BLaER1 (cell line): Measurements from ENCODE around the gene SCAPER.

Source experiments
- H3K27ac ChIP-seq: shearing (Covaris generic); formaldehyde crosslinking; 2 replicates; pipeline ENCODE4 v1.8.1; 2022
- H3K27me3 ChIP-seq: shearing (Covaris generic); formaldehyde crosslinking; 2 replicates; pipeline ENCODE4 v1.8.1; 2022
- H3K36me3 ChIP-seq: shearing (Covaris generic); formaldehyde crosslinking; 2 replicates; pipeline ENCODE4 v1.8.1; 2022
- H3K4me1 ChIP-seq: shearing (Covaris generic); formaldehyde crosslinking; 2 replicates; pipeline ENCODE4 v1.8.1; 2022
- H3K4me2 ChIP-seq: shearing (Covaris generic); formaldehyde crosslinking; 2 replicates; pipeline ENCODE4 v1.8.1; 2022
- H3K4me3 ChIP-seq: shearing (Covaris generic); formaldehyde crosslinking; 2 replicates; pipeline ENCODE4 v1.8.1; 2022
- H3K9ac ChIP-seq: shearing (Covaris generic); formaldehyde crosslinking; 2 replicates; pipeline ENCODE4 v1.8.1; 2022
- H3K9me3 ChIP-seq: shearing (Covaris generic); formaldehyde crosslinking; 2 replicates; pipeline ENCODE4 v1.8.1; 2022
- H4K20me1 ChIP-seq: shearing (Covaris generic); formaldehyde crosslinking; 2 replicates; pipeline ENCODE4 v1.8.1; 2022
- Cebpa-rat ChIP-seq: shearing (Covaris generic); IDR thresholded peaks from 2 replicates; pipeline ENCODE4 v1.8.1; 2022

SCAPER gene

DNA sequence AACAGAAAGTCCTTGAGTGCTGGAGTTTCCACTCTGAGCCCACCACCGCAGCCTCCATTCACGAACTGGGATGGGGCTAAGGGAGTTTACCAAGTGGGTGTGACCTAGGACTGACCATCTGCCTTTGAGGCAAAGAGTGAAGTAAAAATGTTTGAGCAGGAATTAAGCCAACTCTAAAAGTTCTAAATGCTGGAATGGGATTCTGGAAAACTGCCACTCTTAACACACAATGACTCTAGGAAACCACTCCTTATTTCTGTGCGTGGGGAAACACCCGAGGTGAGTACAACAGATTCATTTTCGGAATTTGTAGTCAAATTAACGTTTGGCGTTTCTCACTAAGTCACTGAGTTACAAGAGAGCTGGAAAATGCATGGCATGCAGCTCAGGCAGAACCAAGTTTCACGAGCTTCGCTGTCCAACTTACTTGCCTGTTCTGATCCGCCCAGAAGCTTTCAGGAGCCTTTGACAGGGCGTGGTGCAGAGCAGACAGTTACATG is 537.0 kb downstream of the SCAPER start:
- no peak overlapping the region for H3K9ac ChIP-seq
- TF ChIP-seq Cebpa-rat: no peak
- no peaks in the 10 kb centered on the region for H3K9me3 ChIP-seq
- H3K4me1 ChIP-seq: no peaks in the 10 kb centered on the region
- H3K36me3 ChIP-seq: no peaks in the 10 kb centered on the region
- H3K27me3 ChIP-seq: no peaks in the 10 kb centered on the region
- no peak overlapping the region for H3K4me2 ChIP-seq
- no peak overlapping the region for H3K4me3 ChIP-seq
- no peak overlapping the region for H3K27ac ChIP-seq
- H4K20me1 ChIP-seq: no peaks in the 10 kb centered on the region

- H3K27ac ChIP-seq: no peak overlapping the region
- no peaks in the 10 kb centered on the region for H3K27me3 ChIP-seq
- no peak overlapping the region for H3K4me3 ChIP-seq
- no peak for TF ChIP-seq Cebpa-rat
- no peak overlapping the region for H3K9ac ChIP-seq
- no peaks in the 10 kb centered on the region for H4K20me1 ChIP-seq
- H3K9me3 ChIP-seq: no peaks in the 10 kb centered on the region
- H3K4me2 ChIP-seq: no peak overlapping the region
- no peaks in the 10 kb centered on the region for H3K36me3 ChIP-seq
- H3K4me1 ChIP-seq: no peaks in the 10 kb centered on the region
These were observed 538.4 kb downstream of the SCAPER start for GRCh38 chr15:76366714-76367113.

DNA sequence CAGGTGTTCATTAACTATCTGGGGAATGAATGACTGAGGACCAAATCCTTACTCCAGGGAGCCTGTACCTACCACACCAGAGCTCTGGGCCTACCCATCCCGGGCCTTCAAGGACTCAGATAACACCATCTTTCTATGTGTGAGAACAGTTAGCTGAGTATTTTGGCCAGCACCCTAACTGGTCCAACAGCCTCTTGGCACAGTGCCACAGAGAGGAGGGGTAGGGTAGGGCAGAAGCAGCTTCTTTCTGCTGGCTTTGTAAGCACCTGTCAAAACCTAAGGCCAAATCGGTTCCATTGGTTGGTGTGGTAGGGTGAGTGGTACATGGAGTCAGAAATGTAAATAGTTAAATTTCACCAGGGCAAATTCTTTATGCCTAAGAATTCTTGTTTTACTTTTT is 541.9 kb downstream of the SCAPER start:
- H3K9ac ChIP-seq: no peak overlapping the region
- no peaks in the 10 kb centered on the region for H3K4me1 ChIP-seq
- no peak for TF ChIP-seq Cebpa-rat
- H3K4me2 ChIP-seq: no peak overlapping the region
- H3K27me3 ChIP-seq: no peaks in the 10 kb centered on the region
- H4K20me1 ChIP-seq: no peaks in the 10 kb centered on the region
- no peak overlapping the region for H3K4me3 ChIP-seq
- H3K27ac ChIP-seq: no peak overlapping the region
- H3K36me3 ChIP-seq: no peaks in the 10 kb centered on the region
- no peaks in the 10 kb centered on the region for H3K9me3 ChIP-seq

GRCh38 chr15:76360416-76360815 is 544.7 kb downstream of the SCAPER start:
- H3K4me2 ChIP-seq: no peak overlapping the region
- no peak overlapping the region for H3K4me3 ChIP-seq
- H3K9me3 ChIP-seq: no peaks in the 10 kb centered on the region
- H3K27me3 ChIP-seq: no peaks in the 10 kb centered on the region
- H3K36me3 ChIP-seq: no peaks in the 10 kb centered on the region
- no peak for TF ChIP-seq Cebpa-rat
- H3K9ac ChIP-seq: no peak overlapping the region
- no peak overlapping the region for H3K27ac ChIP-seq
- no peaks in the 10 kb centered on the region for H3K4me1 ChIP-seq
- H4K20me1 ChIP-seq: no peaks in the 10 kb centered on the region

- Histone ChIP-seq H3K27me3 (no peaks in the 10 kb centered on the region), H3K4me1 (no peaks in the 10 kb centered on the region), H3K27ac (no peak overlapping the region), H3K36me3 (no peaks in the 10 kb centered on the region), H3K9ac (no peak overlapping the region), H3K4me3 (no peak overlapping the region), H3K9me3 (no peaks in the 10 kb centered on the region), H3K4me2 (no peak overlapping the region), H4K20me1 (no peaks in the 10 kb centered on the region)
- TF ChIP-seq Cebpa-rat: no peak
These were observed 546.0 kb downstream of the SCAPER start for GRCh38 chr15:76359152-76359551.

DNA sequence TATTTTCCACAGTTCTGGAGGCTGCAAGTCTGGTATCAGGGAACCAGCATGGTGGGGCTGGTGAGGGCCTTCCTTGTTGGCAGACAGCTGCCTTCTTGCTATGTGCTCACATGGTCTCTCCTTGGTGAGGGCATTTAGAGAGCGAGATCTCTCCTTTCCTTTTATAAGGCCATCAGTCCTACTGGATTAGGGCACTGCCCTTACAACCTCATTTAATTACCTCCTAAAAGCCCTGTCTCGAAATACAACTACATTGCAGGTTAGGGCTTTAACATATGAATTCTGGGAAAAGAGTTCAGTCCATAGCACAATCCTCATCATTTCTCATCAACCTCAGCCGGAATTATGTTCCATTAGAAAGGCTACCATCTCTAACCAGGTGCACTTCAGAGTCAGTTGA is 546.7 kb downstream of the SCAPER start:
- Histone ChIP-seq H4K20me1 (no peaks in the 10 kb centered on the region), H3K27me3 (no peaks in the 10 kb centered on the region), H3K9ac (no peak overlapping the region), H3K4me2 (no peak overlapping the region), H3K4me3 (no peak overlapping the region), H3K36me3 (no peaks in the 10 kb centered on the region), H3K9me3 (no peaks in the 10 kb centered on the region), H3K27ac (no peak overlapping the region), H3K4me1 (no peaks in the 10 kb centered on the region)
- no peak for TF ChIP-seq Cebpa-rat

DNA sequence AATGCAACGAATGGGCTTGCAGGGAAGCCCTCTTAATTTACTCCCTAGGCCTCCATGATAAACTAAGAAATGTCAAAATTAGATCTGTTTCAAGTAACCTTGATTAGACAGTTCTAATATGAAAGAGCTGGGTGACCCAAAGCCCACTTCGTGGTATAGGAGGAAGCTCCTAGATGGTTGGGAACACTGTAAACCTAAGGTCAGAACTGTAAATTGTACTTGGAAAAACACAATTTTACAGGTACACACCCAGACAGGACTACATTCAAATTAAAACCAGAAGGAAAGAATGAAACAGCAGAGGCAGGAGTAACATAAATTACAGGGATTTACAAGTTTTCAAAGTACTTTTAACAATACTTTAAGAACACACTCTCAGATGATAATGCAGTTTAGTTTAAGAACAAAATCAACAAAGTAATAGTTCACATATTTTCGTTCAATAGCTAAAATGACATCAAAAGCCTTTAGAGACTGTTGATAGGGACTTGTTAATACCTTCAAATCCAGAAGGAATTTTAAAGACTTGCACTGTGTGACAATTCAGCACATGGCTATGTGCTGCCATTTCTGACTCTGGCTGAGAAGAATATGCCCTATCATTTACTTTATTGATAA is 550.2 kb downstream of the SCAPER start:
- Histone ChIP-seq H3K36me3 (no peaks in the 10 kb centered on the region), H3K9me3 (no peaks in the 10 kb centered on the region), H3K27me3 (no peaks in the 10 kb centered on the region), H3K4me2 (no peak overlapping the region), H3K27ac (no peak overlapping the region), H3K4me3 (no peak overlapping the region), H4K20me1 (no peaks in the 10 kb centered on the region), H3K9ac (no peak overlapping the region), H3K4me1 (no peaks in the 10 kb centered on the region)
- TF ChIP-seq Cebpa-rat: no peak

GRCh38 chr15:76353903-76354302 is 551.2 kb downstream of the SCAPER start:
- TF ChIP-seq Cebpa-rat: no peak

GRCh38 chr15:76353023-76353577 is 552.0 kb downstream of the SCAPER start:
- Histone ChIP-seq H3K4me3 (no peak overlapping the region), H3K27me3 (peaks cover 3% of the 10 kb centered on the region; the same call in 1 of the 2 replicates), H3K9ac (no peak overlapping the region), H3K4me2 (no peak overlapping the region), H3K36me3 (no peaks in the 10 kb centered on the region), H3K4me1 (no peaks in the 10 kb centered on the region), H3K9me3 (no peaks in the 10 kb centered on the region), H3K27ac (no peak overlapping the region), H4K20me1 (no peaks in the 10 kb centered on the region)
- no peak for TF ChIP-seq Cebpa-rat

More at GRCh38 chr15:76353903-76354302, 551.2 kb downstream of the SCAPER start:
- no peak overlapping the region for H3K9ac ChIP-seq
- H4K20me1 ChIP-seq: no peaks in the 10 kb centered on the region
- no peaks in the 10 kb centered on the region for H3K36me3 ChIP-seq
- no peak overlapping the region for H3K4me3 ChIP-seq
- no peaks in the 10 kb centered on the region for H3K4me1 ChIP-seq
- H3K4me2 ChIP-seq: no peak overlapping the region
- H3K27ac ChIP-seq: no peak overlapping the region
- no peaks in the 10 kb centered on the region for H3K9me3 ChIP-seq
- peaks cover 1% of the 10 kb centered on the region; the same call in 1 of the 2 replicates for H3K27me3 ChIP-seq

DNA sequence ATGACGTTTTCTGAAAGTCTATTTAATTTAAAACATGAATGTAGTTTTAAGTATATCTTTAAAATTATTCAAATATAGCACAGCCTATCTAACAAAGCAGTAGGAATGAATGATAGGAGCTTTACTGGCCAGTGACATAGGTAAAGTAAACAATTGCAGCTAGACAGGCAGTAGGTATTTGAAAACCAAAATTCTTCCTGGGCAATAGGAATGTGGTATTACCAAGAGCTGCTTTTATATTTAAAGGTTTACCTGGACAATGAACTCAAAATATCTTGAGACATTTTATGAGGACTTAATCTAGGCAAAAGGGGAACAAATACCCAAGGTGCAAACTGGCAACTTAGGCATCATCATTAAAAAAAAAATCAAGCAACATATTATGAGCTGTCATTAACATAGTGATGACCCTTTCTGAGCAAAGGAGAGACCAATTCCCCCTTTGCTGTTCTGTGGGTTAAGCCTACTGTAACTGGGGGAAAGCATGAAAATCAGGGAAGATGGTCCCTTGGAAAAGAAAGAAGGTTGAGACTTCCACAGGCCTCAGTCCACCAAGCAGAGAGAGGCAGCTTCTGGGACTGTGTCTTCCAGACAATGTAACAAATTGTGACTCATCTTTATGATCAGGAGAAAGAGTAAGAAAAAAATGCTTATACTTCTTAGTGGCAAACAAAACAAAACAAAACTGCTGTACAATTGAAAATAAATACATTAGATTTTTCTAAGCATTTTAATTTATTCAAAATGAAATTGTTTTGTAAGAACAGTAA is 555.7 kb downstream of the SCAPER start:
- no peaks in the 10 kb centered on the region for H3K4me1 ChIP-seq
- H3K27ac ChIP-seq: no peak overlapping the region
- peaks cover 26% of the 10 kb centered on the region for H3K9me3 ChIP-seq
- peaks cover 13% of the 10 kb centered on the region for H3K36me3 ChIP-seq
- H3K4me3 ChIP-seq: no peak overlapping the region
- TF ChIP-seq Cebpa-rat: no peak
- H3K4me2 ChIP-seq: no peak overlapping the region
- H3K9ac ChIP-seq: no peak overlapping the region
- peaks cover 28% of the 10 kb centered on the region; the same call in 1 of the 2 replicates for H4K20me1 ChIP-seq
- H3K27me3 ChIP-seq: peaks cover 38% of the 10 kb centered on the region
